H1 (cell line): ENCODE results near the gene ADNP. TPM values are rescaled to one million over a fixed set of nuclear protein-coding genes. Genes with fewer than 3 reads are reported as not detected.

Experiments
- CTCF ChIA-PET: fragments of 300-600 bp; sonication (Branson Sonifier 250); formaldehyde crosslinking; loops from one replicate; lab custom pipeline; 2021; ENCODE audit not compliant: partially characterized antibody; lab: Charles Lee
- POLR2A ChIA-PET: fragments of 300-600 bp; sonication (Branson Sonifier 250); formaldehyde crosslinking; loops from one replicate; lab custom pipeline; 2021; ENCODE audit warnings: inconsistent platforms; ENCODE audit not compliant: partially characterized antibody; lab: Charles Lee
- DNase-seq, 2 experiments: peaks; one replicate each; pipeline versions ENCODE4 v3.0.0 to v3.0.0-alpha.2; 2010 to 2022; ENCODE audit warnings: low spot score in 2 of 2, low read depth in 1 of 2, mixed read lengths in 1 of 2
- FAIRE-seq: peaks from 2 replicates; lab custom pipeline; 2011; peaks lifted over from hg19 to GRCh38; lab: Jason Lieb, UNC
- H2AFZ ChIP-seq: 2 replicates; pipeline ENCODE4 v1.8.1; 2012; ENCODE audit warnings: low read length, inconsistent platforms
- H2AK5ac ChIP-seq: 2 replicates; pipeline ENCODE4 v1.6.1; 2013; ENCODE audit warnings: low read depth, low read length
- H2BK120ac ChIP-seq: replicated peaks from 2 replicates; pipeline ENCODE3; 2013; ENCODE audit warnings: low read depth, low read length, inconsistent platforms
- H2BK12ac ChIP-seq: 2 replicates; pipeline ENCODE4 v1.6.1; 2013; ENCODE audit warnings: low read depth, low read length
- H2BK15ac ChIP-seq: 2 replicates; pipeline ENCODE4 v1.6.1; 2013; ENCODE audit warnings: low read length
- H2BK20ac ChIP-seq: 2 replicates; pipeline ENCODE4 v1.6.1; 2013; ENCODE audit warnings: low read length
- H2BK5ac ChIP-seq: 2 replicates; pipeline ENCODE4 v1.6.1; 2013; ENCODE audit warnings: low read depth, low read length
- H3K14ac ChIP-seq: 2 replicates; pipeline ENCODE4 v1.6.1; 2013; ENCODE audit warnings: inconsistent platforms; ENCODE audit not compliant: insufficient read length
- H3K18ac ChIP-seq: 2 replicates; pipeline ENCODE4 v1.6.1; 2013; ENCODE audit warnings: low read length; ENCODE audit errors: extremely low read depth
- H3K23ac ChIP-seq: 2 replicates; pipeline ENCODE4 v1.6.1; 2013; ENCODE audit warnings: inconsistent platforms; ENCODE audit not compliant: insufficient read length
- H3K23me2 ChIP-seq: 2 replicates; pipeline ENCODE4 v1.6.1; 2013; ENCODE audit warnings: low read depth, low read length
- H3K27ac ChIP-seq: 2 replicates; pipeline ENCODE4 v1.6.1; 2011; ENCODE audit warnings: low read depth, low read length, inconsistent platforms
- H3K27me3 ChIP-seq, 4 experiments: replicated peaks in 1 of 4; 1 replicate in 1 of 4; 2 replicates in 3 of 4; pipeline versions ENCODE4 v1.6.1 to v1.8.1; 2011 to 2013; ENCODE audit warnings: low read length in 3 of 4, mild to moderate bottlenecking in 3 of 4, inconsistent platforms in 2 of 4, mixed read lengths in 2 of 4, moderate library complexity in 1 of 4; ENCODE audit not compliant: control insufficient read depth in 3 of 4, insufficient read depth in 3 of 4; ENCODE audit errors: extremely low read depth in 1 of 4
- H3K36me3 ChIP-seq, 4 experiments: 2 replicates each; pipeline versions ENCODE4 v1.6.1 to v1.8.1; 2011 to 2013; ENCODE audit warnings: mild to moderate bottlenecking in 4 of 4, low read length in 3 of 4, moderate library complexity in 2 of 4, control low read depth in 1 of 4, inconsistent platforms in 1 of 4; ENCODE audit not compliant: insufficient read depth in 4 of 4, control insufficient read depth in 2 of 4
- H3K4ac ChIP-seq: replicated peaks from 2 replicates; pipeline ENCODE3; 2013; ENCODE audit warnings: low read length, low read depth, mixed read lengths, inconsistent platforms; ENCODE audit not compliant: insufficient read length
- H3K4me1 ChIP-seq, 4 experiments: replicated peaks in 1 of 4; 1 replicate in 1 of 4; 2 replicates in 3 of 4; pipeline versions ENCODE4 v1.6.1 to v1.8.1; 2011 to 2013; ENCODE audit warnings: low read length in 3 of 4, inconsistent platforms in 2 of 4, mixed read lengths in 1 of 4; ENCODE audit not compliant: insufficient read depth in 4 of 4, control insufficient read depth in 3 of 4
- H3K4me2 ChIP-seq, 2 experiments: 2 replicates each; pipeline versions ENCODE4 v1.6.1 to v1.8.1; 2011 to 2013; ENCODE audit warnings: low read depth in 2 of 2, low read length in 2 of 2, control low read depth in 1 of 2, inconsistent platforms in 1 of 2, mild to moderate bottlenecking in 1 of 2; ENCODE audit not compliant: insufficient read depth in 1 of 2
- H3K4me3 ChIP-seq, 4 experiments: fragments of 200-600, 300-600 bp in 1 of 4; sonication (generic), shearing (Covaris generic), sonication (Bioruptor Twin) in 1 of 4; 2 replicates each; pipeline versions ENCODE4 v1.5.1 to v1.8.1; 2011 to 2016; ENCODE audit warnings: low read length in 4 of 4, low read depth in 3 of 4, control low read depth in 2 of 4, inconsistent platforms in 2 of 4, mild to moderate bottlenecking in 2 of 4, mixed read lengths in 1 of 4, moderate library complexity in 1 of 4; ENCODE audit not compliant: insufficient read depth in 2 of 4; ENCODE audit errors: extremely low read depth in 1 of 4
- H3K56ac ChIP-seq: replicated peaks from 2 replicates; pipeline ENCODE3; 2013; ENCODE audit warnings: low read depth, mild to moderate bottlenecking, mixed read lengths, low read length, inconsistent platforms; ENCODE audit not compliant: insufficient read length
- H3K79me1 ChIP-seq: 2 replicates; pipeline ENCODE4 v1.6.1; 2013; ENCODE audit warnings: low read depth, low read length, control low read depth
- H3K79me2 ChIP-seq, 2 experiments: 2 replicates each; pipeline versions ENCODE4 v1.6.1 to v1.8.1; 2012 to 2013; ENCODE audit warnings: low read length in 2 of 2, mild to moderate bottlenecking in 2 of 2, inconsistent platforms in 1 of 2; ENCODE audit not compliant: insufficient read depth in 2 of 2, control insufficient read depth in 1 of 2
- H3K9ac ChIP-seq, 4 experiments: replicated peaks in 1 of 4; 1 replicate in 1 of 4; 2 replicates in 3 of 4; pipeline versions ENCODE4 v1.6.1 to v1.8.1; 2011 to 2013; ENCODE audit warnings: low read depth in 3 of 4, low read length in 3 of 4, control low read depth in 2 of 4, mild to moderate bottlenecking in 2 of 4, moderate library complexity in 2 of 4, inconsistent platforms in 1 of 4; ENCODE audit errors: extremely low read depth in 1 of 4
- H3K9me3 ChIP-seq, 2 experiments: 2 replicates each; pipeline versions ENCODE4 v1.6.1 to v1.8.1; 2012 to 2013; ENCODE audit warnings: mild to moderate bottlenecking in 2 of 2, moderate library complexity in 2 of 2, control low read depth in 1 of 2, inconsistent platforms in 1 of 2, low read depth in 1 of 2, low read length in 1 of 2, mixed read lengths in 1 of 2; ENCODE audit not compliant: insufficient read depth in 2 of 2
- H4K20me1 ChIP-seq, 2 experiments: replicated peaks in 1 of 2; 2 replicates each; pipeline versions ENCODE3 to v1.8.1; 2011 to 2013; ENCODE audit warnings: inconsistent platforms in 2 of 2, low read length in 2 of 2, mild to moderate bottlenecking in 1 of 2; ENCODE audit not compliant: insufficient read depth in 2 of 2, control insufficient read depth in 1 of 2
- H4K5ac ChIP-seq: 2 replicates; pipeline ENCODE4 v1.6.1; 2013; ENCODE audit warnings: low read length, low read depth, mixed read lengths, inconsistent platforms; ENCODE audit not compliant: insufficient read length
- H4K8ac ChIP-seq: 2 replicates; pipeline ENCODE4 v1.8.0; 2013; ENCODE audit warnings: mild to moderate bottlenecking, moderate library complexity, low read length, inconsistent platforms; ENCODE audit not compliant: insufficient read depth; ENCODE audit errors: extremely low read depth
- H4K91ac ChIP-seq: replicated peaks from 2 replicates; pipeline ENCODE3; 2013; ENCODE audit warnings: low read length, mixed read lengths, inconsistent platforms; ENCODE audit not compliant: insufficient read length
- KDM1A ChIP-seq: fragments of 200-600, 300-600 bp; sonication (generic); IDR thresholded peaks from 2 replicates; pipeline ENCODE4 v1.7.1; 2016; ENCODE audit warnings: mild to moderate bottlenecking, low read length, borderline replicate concordance
- KDM5A ChIP-seq: fragments of 200-600 bp; IDR thresholded peaks from 2 replicates; pipeline ENCODE4 v1.7.1; 2012; ENCODE audit warnings: mild to moderate bottlenecking, low read length, inconsistent platforms, mixed read lengths
- RBBP5 ChIP-seq: IDR thresholded peaks from 2 replicates; pipeline ENCODE4 v1.7.1; 2012; ENCODE audit warnings: low read depth, mild to moderate bottlenecking, inconsistent platforms, low read length, moderate library complexity, borderline replicate concordance
- RXRA ChIP-seq: IDR thresholded peaks from 2 replicates; pipeline ENCODE4 v1.6.1; 2011; ENCODE audit warnings: low read depth, mild to moderate bottlenecking, low read length, moderate library complexity; ENCODE audit not compliant: insufficient read depth
- SIX5 ChIP-seq: IDR thresholded peaks from 2 replicates; pipeline ENCODE4 v1.6.1; 2011; ENCODE audit warnings: mild to moderate bottlenecking, low read depth, low read length
- TCF12 ChIP-seq: IDR thresholded peaks from 2 replicates; pipeline ENCODE4 v1.6.1; 2011; ENCODE audit warnings: low read depth, mild to moderate bottlenecking, low read length
- ZNF274 ChIP-seq: IDR thresholded peaks from 2 replicates; pipeline ENCODE4 v1.7.0; 2012; ENCODE audit warnings: low read length, borderline replicate concordance; ENCODE audit errors: extremely low read depth
- WGBS, 2 experiments: shearing (Covaris generic) in 1 of 2; methylation state at CpG; one replicate each; pipeline versions ENCODE4 v1.1.6 to v1.1.7; 2013 to 2015; ENCODE audit warnings: low lambda C conversion rate in 2 of 2, mixed read lengths in 2 of 2, inconsistent platforms in 1 of 2, low coverage in 1 of 2, missing lambda C conversion rate in 1 of 2; ENCODE audit not compliant: insufficient replicate concordance in 2 of 2, insufficient coverage in 1 of 2, insufficient read length in 1 of 2; ENCODE audit errors: extremely low coverage in 1 of 2, missing lambda C conversion rate in 1 of 2; 5-methylcytosine and 5-hydroxymethylcytosine counted together
- polyA plus RNA-seq, 7 experiments: library from polyadenylated mRNA; depleted of rRNA in 3 of 7; stranded (reverse) in 5 of 7; unstranded in 2 of 7; fragments of >200 nt in 5 of 7; fragments of 200-250 nt in 2 of 7; gene quantifications; 1 replicate in 5 of 7; 2 replicates in 1 of 7; 4 replicates in 1 of 7; pipeline versions ENCODE4 v1.2.1 to v1.2.3, GENCODE V29; 2011 to 2013; ENCODE audit warnings: missing spikeins in 2 of 7, mixed read lengths in 2 of 7
- total RNA-seq: library from RNA; stranded (reverse); fragmentation: NEBNext Ultra II Directional; extraction: Animal tissue kit (Norgen Biotek cat#: 25700); gene quantifications from 2 replicates; pipeline ENCODE4 v1.2.1, GENCODE V29; 2021
- TF ChIP-seq, protein P1 (sequence below), 3 experiments: IDR thresholded peaks; 1 replicate in 2 of 3; 2 replicates in 1 of 3; pipeline versions ENCODE4 v1.5.1 to v1.6.1; 2011; ENCODE audit warnings: low read length in 3 of 3, mild to moderate bottlenecking in 3 of 3, inconsistent platforms in 2 of 3, low read depth in 1 of 3, moderate library complexity in 1 of 3; ENCODE audit not compliant: insufficient read depth in 1 of 3; ENCODE audit errors: control extremely low read depth in 1 of 3
- TF ChIP-seq, protein P2 (sequence below): IDR thresholded peaks from 2 replicates; pipeline ENCODE4 v1.6.1; 2012; ENCODE audit warnings: low read length, inconsistent platforms

Gene ADNP
- total and polyA plus RNA-seq, 2 of the 8 experiments (the other 6 are each of a cell fraction or from before 2014, with no cell fraction given) = 31.6 to 123 TPM

DNA sequence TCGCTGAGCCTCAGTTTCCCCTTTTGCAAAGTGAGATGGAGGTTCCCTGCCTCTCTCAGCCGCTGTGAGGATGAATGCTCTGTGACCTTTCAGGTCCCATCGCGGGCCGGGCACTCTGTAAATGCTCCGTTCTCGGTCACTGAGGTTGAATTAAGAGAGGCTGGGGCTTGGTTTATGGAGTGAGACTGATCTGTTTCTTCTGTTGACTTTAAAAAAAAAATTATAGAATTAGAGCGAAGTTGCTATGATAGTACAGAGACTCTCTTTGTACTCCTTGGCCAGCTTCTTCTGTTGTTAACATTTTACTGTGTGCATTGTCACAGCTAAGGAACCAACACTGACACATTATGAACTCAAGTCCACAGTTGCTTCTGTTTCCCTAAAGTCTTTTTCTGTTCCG, 64.4 kb downstream of the ADNP start:
- no peaks in the 10 kb centered on the region for H3K36me3 ChIP-seq
- H4K8ac ChIP-seq = no peak overlapping the region
- H4K5ac ChIP-seq = no peak overlapping the region
- H2BK20ac ChIP-seq = no peak overlapping the region
- no peak overlapping the region for H2AK5ac ChIP-seq
- no peak overlapping the region for H3K23ac ChIP-seq
- no peaks in the 10 kb centered on the region for H3K79me1 ChIP-seq
- H3K27me3 ChIP-seq = no peaks in the 10 kb centered on the region
- H3K4me3 ChIP-seq = no peak overlapping the region
- H3K4me2 ChIP-seq = no peak overlapping the region
- TF ChIP-seq TCF12 (no peak), SIX5 (no peak), RBBP5 (no peak), KDM5A (no peak), RXRA (no peak), ZNF274 (no peak), KDM1A (no peak)
- TF ChIP-seq, protein P1, sequence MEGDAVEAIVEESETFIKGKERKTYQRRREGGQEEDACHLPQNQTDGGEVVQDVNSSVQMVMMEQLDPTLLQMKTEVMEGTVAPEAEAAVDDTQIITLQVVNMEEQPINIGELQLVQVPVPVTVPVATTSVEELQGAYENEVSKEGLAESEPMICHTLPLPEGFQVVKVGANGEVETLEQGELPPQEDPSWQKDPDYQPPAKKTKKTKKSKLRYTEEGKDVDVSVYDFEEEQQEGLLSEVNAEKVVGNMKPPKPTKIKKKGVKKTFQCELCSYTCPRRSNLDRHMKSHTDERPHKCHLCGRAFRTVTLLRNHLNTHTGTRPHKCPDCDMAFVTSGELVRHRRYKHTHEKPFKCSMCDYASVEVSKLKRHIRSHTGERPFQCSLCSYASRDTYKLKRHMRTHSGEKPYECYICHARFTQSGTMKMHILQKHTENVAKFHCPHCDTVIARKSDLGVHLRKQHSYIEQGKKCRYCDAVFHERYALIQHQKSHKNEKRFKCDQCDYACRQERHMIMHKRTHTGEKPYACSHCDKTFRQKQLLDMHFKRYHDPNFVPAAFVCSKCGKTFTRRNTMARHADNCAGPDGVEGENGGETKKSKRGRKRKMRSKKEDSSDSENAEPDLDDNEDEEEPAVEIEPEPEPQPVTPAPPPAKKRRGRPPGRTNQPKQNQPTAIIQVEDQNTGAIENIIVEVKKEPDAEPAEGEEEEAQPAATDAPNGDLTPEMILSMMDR (IDR thresholded peaks at IDR 0.05; ENCODE audit: control extremely low read depth in 1 of 3, insufficient read depth in 1 of 3, low read depth in 1 of 3, low read length in 3 of 3) = no peak
- TF ChIP-seq, protein P2, sequence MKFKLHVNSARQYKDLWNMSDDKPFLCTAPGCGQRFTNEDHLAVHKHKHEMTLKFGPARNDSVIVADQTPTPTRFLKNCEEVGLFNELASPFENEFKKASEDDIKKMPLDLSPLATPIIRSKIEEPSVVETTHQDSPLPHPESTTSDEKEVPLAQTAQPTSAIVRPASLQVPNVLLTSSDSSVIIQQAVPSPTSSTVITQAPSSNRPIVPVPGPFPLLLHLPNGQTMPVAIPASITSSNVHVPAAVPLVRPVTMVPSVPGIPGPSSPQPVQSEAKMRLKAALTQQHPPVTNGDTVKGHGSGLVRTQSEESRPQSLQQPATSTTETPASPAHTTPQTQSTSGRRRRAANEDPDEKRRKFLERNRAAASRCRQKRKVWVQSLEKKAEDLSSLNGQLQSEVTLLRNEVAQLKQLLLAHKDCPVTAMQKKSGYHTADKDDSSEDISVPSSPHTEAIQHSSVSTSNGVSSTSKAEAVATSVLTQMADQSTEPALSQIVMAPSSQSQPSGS = no peak
- H2AFZ ChIP-seq = no peak overlapping the region
- no peak overlapping the region for H2BK12ac ChIP-seq
- H3K56ac ChIP-seq = no peak overlapping the region
- H4K20me1 ChIP-seq = no peaks in the 10 kb centered on the region
- no peak overlapping the region for H2BK120ac ChIP-seq
- 92% methylated on average over 9 of the region's 9 CpGs; no CpG with 5 or more reads in 1 of the 2 experiments for WGBS, 2 experiments
- FAIRE-seq = no peak
- H2BK15ac ChIP-seq = no peak overlapping the region
- no peak for DNase-seq
- no peak overlapping the region for H3K14ac ChIP-seq
- POLR2A ChIA-PET = interaction anchor here (1.2 to 2.7 kb wide), 3 partner anchors 9 to 19 kb away, joined by 3 to 9 read pairs (median 3); no protein-coding TSS in a partner anchor
- H3K9me3 ChIP-seq = no peaks in the 10 kb centered on the region
- no peak overlapping the region for H3K9ac ChIP-seq
- H3K4ac ChIP-seq = no peak overlapping the region
- H2BK5ac ChIP-seq = no peak overlapping the region; the same call in 1 of the 2 replicates
- CTCF ChIA-PET = interaction anchor here (0.7 kb wide), 1 partner anchor 31 kb away, joined by 3 read pairs; no protein-coding TSS in a partner anchor
- H3K4me1 ChIP-seq = peaks cover 10 to 29% (median 22%) of the 10 kb centered on the region in 4 experiments
- H3K27ac ChIP-seq = no peak overlapping the region
- H3K79me2 ChIP-seq = no peaks in the 10 kb centered on the region
- H3K18ac ChIP-seq = no peak overlapping the region
- H3K23me2 ChIP-seq = peaks cover 3% of the 10 kb centered on the region; the same call in 1 of the 2 replicates
- no peak overlapping the region for H4K91ac ChIP-seq
